NT2/D1 (cell line): ENCODE results near the gene DCLK3.

Experiments
- YY1 ChIP-seq: IDR thresholded peaks from 2 replicates; pipeline ENCODE4 v1.6.1; 2011; ENCODE audit not compliant: insufficient read length, insufficient read depth
- ZNF274 ChIP-seq: IDR thresholded peaks from 2 replicates; pipeline ENCODE4 v1.6.1; 2011; ENCODE audit warnings: mild to moderate bottlenecking, low read depth, low read length

DNA sequence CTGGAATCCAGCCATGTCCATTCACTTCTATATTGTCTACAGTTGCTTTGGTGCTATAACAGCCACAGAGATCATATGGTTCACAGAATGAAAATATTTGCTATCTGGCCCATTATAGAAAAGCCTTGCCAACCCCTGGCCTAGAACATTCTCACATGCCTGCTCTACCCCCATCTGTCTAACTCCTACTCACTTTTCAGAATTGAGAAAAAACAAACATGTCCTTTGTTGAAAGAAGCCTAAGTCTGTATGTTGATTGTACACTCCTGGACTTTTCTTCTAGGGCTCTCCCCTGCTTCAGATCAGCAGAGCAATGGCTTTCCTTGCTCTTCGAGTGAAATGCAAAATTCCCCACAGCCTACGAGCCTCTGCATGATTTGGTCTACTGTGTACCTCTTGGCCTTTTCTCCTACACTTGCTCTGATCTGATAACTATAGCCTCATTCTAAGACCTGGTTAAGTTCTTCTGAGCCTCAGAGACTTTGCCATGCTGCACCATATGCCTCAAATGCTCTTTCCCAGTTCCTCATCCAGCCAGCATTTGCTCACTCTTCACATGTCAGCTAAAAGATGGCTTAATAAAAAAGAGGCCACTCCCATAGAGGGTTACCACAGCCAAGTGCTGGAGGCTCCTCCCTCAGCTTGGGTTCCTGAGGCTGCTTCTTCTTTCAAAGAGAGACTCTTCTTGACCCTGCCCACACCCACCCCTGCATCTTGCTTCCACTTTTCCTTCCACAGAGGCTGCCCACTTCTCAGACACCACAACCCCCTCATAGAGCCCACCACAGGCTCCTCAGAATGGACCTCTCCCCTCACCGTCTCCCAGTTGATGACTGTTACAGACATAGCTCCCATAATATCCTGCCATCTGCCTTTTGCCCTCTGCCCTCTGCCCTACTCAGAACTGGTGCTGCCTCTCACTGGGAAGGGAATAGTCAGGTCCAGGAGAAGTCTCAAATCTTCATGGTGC, 22.9 kb upstream of the DCLK3 start:
- no peak for TF ChIP-seq ZNF274
- no peak for TF ChIP-seq YY1
